Measurements from ENCODE around the gene PHPT1. TPM values are rescaled to one million over a fixed set of nuclear protein-coding genes. Genes with fewer than 3 reads are reported as not detected.

The PHPT1 gene
- total and polyA plus RNA-seq, 8 donors: 75.2 to 189 (median 84.0) TPM

DNA sequence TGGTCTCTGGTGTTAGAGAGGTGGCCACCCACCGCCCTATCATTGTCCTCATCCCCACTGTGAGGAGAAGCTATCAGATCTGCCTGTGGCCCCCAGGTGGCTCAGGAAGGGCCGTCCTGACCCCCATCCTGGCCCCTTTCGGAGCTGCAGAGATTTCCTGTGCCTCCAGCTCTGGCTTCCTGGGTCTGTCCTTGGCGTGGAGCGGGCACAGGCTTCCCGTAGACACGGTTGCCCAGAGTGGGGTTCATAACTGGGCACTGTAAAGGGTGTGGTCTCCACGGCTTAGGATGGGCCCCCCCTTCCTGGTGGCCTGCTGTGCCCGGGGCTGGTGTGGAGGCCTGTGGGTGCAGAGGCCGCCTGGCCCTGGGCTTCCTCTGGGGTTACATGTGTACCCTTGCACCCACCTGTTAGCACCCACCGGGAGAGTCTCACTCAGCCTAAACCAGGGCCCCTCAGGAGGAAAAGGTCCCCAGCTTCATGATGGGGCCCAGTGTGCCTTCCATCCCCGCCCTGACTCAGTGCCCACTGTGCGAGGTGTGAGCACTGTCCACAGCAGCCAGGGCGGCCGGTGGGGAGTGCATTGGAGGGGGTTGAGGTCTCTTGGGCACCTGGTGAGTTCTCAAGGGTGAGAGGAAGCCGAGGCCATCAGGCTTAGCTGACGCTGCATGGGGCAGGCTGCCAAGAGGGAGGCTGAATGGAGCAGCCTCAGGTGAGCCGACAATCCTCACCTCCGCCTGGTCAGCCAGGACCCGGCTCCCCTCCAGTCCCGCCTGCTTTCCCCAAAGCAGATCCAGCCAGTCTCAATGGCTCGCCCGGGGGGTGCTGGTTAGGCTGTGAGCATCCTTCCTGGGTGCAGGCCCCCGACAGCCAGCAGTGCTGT lies 22.3 kb upstream of the PHPT1 start:
- FAIRE-seq: no peak
- peak; percentile 90 to 92 (median 91) for ATAC-seq
- H3K36me3 ChIP-seq: peaks cover 0 to 35% (median 11%) of the 10 kb centered on the region in 3 donors
- H3K4me1 ChIP-seq: peaks cover 0 to 16% (median 6%) of the 10 kb centered on the region in 3 donors
- intact Hi-C loops (cut with DNase I): no loop called here
- TF ChIP-seq, protein P1, sequence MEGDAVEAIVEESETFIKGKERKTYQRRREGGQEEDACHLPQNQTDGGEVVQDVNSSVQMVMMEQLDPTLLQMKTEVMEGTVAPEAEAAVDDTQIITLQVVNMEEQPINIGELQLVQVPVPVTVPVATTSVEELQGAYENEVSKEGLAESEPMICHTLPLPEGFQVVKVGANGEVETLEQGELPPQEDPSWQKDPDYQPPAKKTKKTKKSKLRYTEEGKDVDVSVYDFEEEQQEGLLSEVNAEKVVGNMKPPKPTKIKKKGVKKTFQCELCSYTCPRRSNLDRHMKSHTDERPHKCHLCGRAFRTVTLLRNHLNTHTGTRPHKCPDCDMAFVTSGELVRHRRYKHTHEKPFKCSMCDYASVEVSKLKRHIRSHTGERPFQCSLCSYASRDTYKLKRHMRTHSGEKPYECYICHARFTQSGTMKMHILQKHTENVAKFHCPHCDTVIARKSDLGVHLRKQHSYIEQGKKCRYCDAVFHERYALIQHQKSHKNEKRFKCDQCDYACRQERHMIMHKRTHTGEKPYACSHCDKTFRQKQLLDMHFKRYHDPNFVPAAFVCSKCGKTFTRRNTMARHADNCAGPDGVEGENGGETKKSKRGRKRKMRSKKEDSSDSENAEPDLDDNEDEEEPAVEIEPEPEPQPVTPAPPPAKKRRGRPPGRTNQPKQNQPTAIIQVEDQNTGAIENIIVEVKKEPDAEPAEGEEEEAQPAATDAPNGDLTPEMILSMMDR (IDR thresholded peaks at IDR 0.05): no peak
- H3K4me3 ChIP-seq: no peak overlapping the region
- 38 to 44% methylated on average over 23 to 24 of the region's 24 CpGs for WGBS, 2 donors
- H3K27me3 ChIP-seq: no peaks in the 10 kb centered on the region
- no peaks in the 10 kb centered on the region for H3K9me3 ChIP-seq
- DNase-seq: peak; percentile 93 to 98 (median 96)
- peak overlapping the region; percentile 35 to 68 (median 59) for H3K27ac ChIP-seq

DNA sequence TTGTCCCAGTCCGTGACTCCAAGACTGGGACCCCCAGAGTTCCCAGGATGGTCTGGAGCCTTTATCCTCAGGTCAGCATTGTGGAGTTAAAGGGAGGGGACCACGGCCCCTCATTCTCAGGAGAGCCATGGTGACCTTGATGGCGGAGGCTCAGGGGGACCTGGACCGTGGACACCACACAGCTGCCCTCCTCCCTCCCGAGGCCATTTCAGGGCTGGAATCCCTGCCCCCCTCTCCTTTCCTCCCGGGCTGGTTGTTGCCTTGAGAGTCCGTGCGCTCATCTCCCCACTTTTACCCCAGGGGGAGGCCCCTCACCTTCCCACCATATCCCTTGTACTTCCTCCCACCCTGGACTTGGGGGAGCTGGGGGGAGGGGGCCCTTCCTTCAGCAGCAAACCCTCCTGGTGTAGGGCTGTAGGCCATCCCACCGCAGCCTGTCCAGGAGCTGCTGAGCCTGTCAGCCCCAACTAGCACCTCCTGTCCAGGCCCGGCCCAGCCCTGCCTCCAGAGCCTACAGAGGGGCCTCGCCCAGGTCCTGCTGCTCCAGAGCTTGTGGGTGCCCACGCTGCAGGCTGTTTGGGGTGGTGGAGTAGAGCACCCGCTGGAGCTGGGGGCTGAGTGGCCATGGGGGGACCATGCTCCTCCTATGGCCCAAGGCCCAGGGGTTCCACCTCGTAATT lies 21.3 kb upstream of the PHPT1 start:
- DNase-seq: peak in 4 of 6 donors; percentile 11 to 73 (median 32)
- Histone ChIP-seq H3K27ac (peak overlapping the region in 2 of 4 donors; percentile 35 to 68), H3K4me1 (peaks cover 0 to 16% (median 6%) of the 10 kb centered on the region in 3 donors), H3K9me3 (no peaks in the 10 kb centered on the region), H3K4me3 (no peak overlapping the region), H3K27me3 (no peaks in the 10 kb centered on the region), H3K36me3 (peaks cover 0 to 40% (median 11%) of the 10 kb centered on the region in 3 donors)
- 62 to 68% methylated on average over 14 of the region's 14 CpGs for WGBS, 2 donors
- ATAC-seq: no peak
- TF ChIP-seq, protein P1 (IDR thresholded peaks at IDR 0.05): no peak
- intact Hi-C loops (cut with DNase I): no loop called here
- FAIRE-seq: no peak

DNA sequence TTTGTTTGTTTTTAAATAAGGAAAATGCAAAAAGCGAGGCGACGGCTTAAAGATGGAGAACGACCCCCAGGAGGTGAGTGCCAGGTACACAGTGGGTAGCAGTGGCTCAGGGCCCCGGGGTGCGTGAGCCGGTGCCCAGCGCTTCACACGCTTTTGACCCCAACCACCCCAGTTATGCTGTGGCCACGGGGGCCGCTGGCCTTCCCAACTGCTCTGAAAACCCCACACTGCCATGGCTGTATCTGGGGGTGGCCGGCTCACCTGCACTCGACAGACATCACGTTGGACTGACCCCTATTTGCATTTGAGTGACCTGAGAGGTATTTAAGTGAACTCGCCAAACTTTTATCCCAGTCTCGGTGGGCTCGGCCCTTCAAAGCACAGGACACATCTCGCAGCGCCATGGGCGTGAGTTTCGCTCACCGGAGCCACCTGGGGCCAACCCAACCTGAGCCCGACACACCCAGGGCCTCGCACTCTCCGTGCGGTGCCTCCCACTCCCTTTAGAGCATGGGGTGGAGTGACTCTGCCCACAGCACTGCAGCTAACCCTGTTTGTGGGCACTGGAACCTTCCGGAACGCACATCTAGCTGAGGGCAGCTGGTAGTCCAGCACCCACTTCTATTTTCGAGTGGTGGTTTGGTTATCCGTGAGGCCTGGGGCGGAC lies 20.6 kb upstream of the PHPT1 start:
- FAIRE-seq: no peak
- Histone ChIP-seq H3K4me3 (no peak overlapping the region), H3K9me3 (no peaks in the 10 kb centered on the region), H3K36me3 (peaks cover 0 to 40% (median 11%) of the 10 kb centered on the region in 3 donors), H3K27me3 (no peaks in the 10 kb centered on the region), H3K27ac (no peak overlapping the region), H3K4me1 (peaks cover 0 to 16% (median 6%) of the 10 kb centered on the region in 3 donors)
- DNase-seq: peak in 1 of 6 donors; percentile 51
- ATAC-seq: no peak
- intact Hi-C loops (cut with DNase I): no loop called here
- WGBS, 2 donors: 92 to 94% methylated on average over 31 of the region's 31 CpGs
- TF ChIP-seq, protein P1 (IDR thresholded peaks at IDR 0.05): no peak

DNA sequence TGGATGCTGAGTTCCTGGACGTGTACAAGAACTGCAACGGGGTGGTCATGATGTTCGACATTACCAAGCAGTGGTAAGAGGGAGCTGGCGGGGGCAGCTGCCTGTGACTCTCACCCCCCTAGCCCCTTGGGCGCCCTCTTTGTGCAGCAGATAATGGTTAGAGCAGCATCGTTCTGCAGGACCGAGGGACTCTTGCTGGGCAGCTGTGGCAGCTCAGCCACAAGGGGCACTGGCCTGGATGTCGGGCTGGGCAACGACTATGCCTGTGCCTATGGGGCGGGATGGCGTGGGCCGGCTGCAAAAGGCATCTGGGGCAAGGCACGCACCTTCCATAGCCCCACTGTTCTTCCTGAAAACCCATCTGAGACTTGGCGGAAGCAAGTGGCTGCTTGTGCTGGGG lies 19.8 kb upstream of the PHPT1 start:
- no peak overlapping the region for H3K27ac ChIP-seq
- H3K4me1 ChIP-seq: peaks cover 0 to 16% (median 6%) of the 10 kb centered on the region in 3 donors
- 92 to 95% methylated on average over 14 of the region's 14 CpGs for WGBS, 2 donors
- intact Hi-C loops (cut with DNase I): no loop called here
- ATAC-seq: no peak
- no peaks in the 10 kb centered on the region for H3K9me3 ChIP-seq
- DNase-seq: peak in 2 of 6 donors; percentile 37 to 59
- FAIRE-seq: no peak
- H3K4me3 ChIP-seq: no peak overlapping the region
- H3K36me3 ChIP-seq: peaks cover 0 to 40% (median 11%) of the 10 kb centered on the region in 3 donors
- no peaks in the 10 kb centered on the region for H3K27me3 ChIP-seq
- TF ChIP-seq, protein P1 (IDR thresholded peaks at IDR 0.05): no peak

All from pancreas (tissue), 10 donors.